BJ (cell line): ENCODE results near the gene SCYGR1. TPM values are rescaled to one million over a fixed set of nuclear protein-coding genes. Genes with fewer than 3 reads are reported as not detected.
"Not testable (repeated sequence)": the region's sequence is repeated elsewhere in the genome, so short reads cannot be mapped to it uniquely, and the experiment has no call there.

Experiments
- CTCF ChIA-PET: fragments of 350-600 bp; formaldehyde crosslinking; extraction: SDS; loops from one replicate; lab custom pipeline; 2021; ENCODE audit warnings: antibody characterized with exemption, inconsistent platforms; lab: Yijun Ruan, JAX
- POLR2A ChIA-PET: fragments of 300-600 bp; sonication (Branson Sonifier 250); formaldehyde crosslinking; extraction: SDS; loops from one replicate; lab custom pipeline; 2021; ENCODE audit warnings: antibody characterized with exemption; lab: Charles Lee
- DNase-seq: peaks from one replicate; pipeline ENCODE4 v3.0.0-alpha.2; 2011; ENCODE audit warnings: low read depth
- H3K27me3 ChIP-seq: 2 replicates; pipeline ENCODE4 v1.6.0; 2011; ENCODE audit warnings: low read length; ENCODE audit not compliant: control insufficient read depth, insufficient read depth
- H3K36me3 ChIP-seq: 2 replicates; pipeline ENCODE4 v1.5.1; 2011; ENCODE audit warnings: low read length; ENCODE audit not compliant: control insufficient read depth, insufficient read depth
- H3K4me3 ChIP-seq: 2 replicates; pipeline ENCODE4 v1.5.1; 2011; ENCODE audit warnings: low read depth, mild to moderate bottlenecking, control low read depth, low read length
- CTCF ChIP-seq: IDR thresholded peaks from 2 replicates; pipeline ENCODE4 v1.5.1; 2011; ENCODE audit warnings: low read depth, mild to moderate bottlenecking, control low read depth, inconsistent platforms, low read length, moderate library complexity; ENCODE audit not compliant: insufficient read depth
- polyA minus RNA-seq: library from RNA; depleted of rRNA, polyadenylated mRNA; stranded (reverse); fragments of >200 nt; gene quantifications from 2 replicates; pipeline ENCODE4 v1.2.3, GENCODE V29; 2011; rRNA and poly(A)+ RNA removed
- polyA plus RNA-seq: library from polyadenylated mRNA; depleted of rRNA; stranded (reverse); fragments of >200 nt; gene quantifications from 2 replicates; pipeline ENCODE4 v1.2.3, GENCODE V29; 2011; rRNA removed

SCYGR1 gene
- polyA plus RNA-seq (not detected in 2 replicates), polyA minus RNA-seq (not detected in 2 replicates)

- H3K4me3 ChIP-seq, POLR2A ChIA-PET, H3K36me3 ChIP-seq, H3K27me3 ChIP-seq, DNase-seq: not testable (repeated sequence)
- CTCF ChIA-PET, result interaction anchor here (1.3 to 1.9 kb wide), 2 partner anchors 9 to 10 kb away, joined by 3 to 7 read pairs; partner anchors contain the start of gene TM4SF20
These were observed at the start of gene SCYGR1 for GRCh38 chr2:227387583-227387982. SCYGR1 (minus strand) TSS chr2:227387949; CDS start chr2:227387949, 0 bp downstream.

- ChIA-PET CTCF (interaction anchor here (1.6 kb wide), 1 partner anchor 9 kb away, joined by 3 read pairs; no protein-coding TSS in a partner anchor), POLR2A (no interaction called here)
- Histone ChIP-seq H3K4me3 (no peak overlapping the region), H3K36me3 (no peaks in the 10 kb centered on the region), H3K27me3 (no peaks in the 10 kb centered on the region)
- no peak for DNase-seq
- TF ChIP-seq CTCF, result no peak
These were observed 48.9 kb upstream of the SCYGR1 start for GRCh38 chr2:227436436-227437174.

- TF ChIP-seq CTCF, result no peak
- Histone ChIP-seq H3K27me3 (peaks cover 2% of the 10 kb centered on the region; the same call in 1 of the 2 replicates), H3K4me3 (no peak overlapping the region), H3K36me3 (no peaks in the 10 kb centered on the region)
- ChIA-PET CTCF (interaction anchor here (1.2 kb wide), 1 partner anchor 27 kb away, joined by 4 read pairs; no protein-coding TSS in a partner anchor), POLR2A (no interaction called here)
- DNase-seq, result no peak
These were observed 45.4 kb upstream of the SCYGR1 start for GRCh38 chr2:227433171-227433570.

GRCh38 chr2:227430639-227431038, 42.9 kb upstream of the SCYGR1 start:
- no peak for TF ChIP-seq CTCF
- no peak for DNase-seq
- ChIA-PET POLR2A (no interaction called here), CTCF (no interaction called here)
- Histone ChIP-seq H3K27me3 (peaks cover 2% of the 10 kb centered on the region; the same call in 1 of the 2 replicates), H3K36me3 (no peaks in the 10 kb centered on the region), H3K4me3 (no peak overlapping the region)

GRCh38 chr2:227428731-227429285, 41.1 kb upstream of the SCYGR1 start:
- Histone ChIP-seq H3K4me3 (no peak overlapping the region), H3K27me3 (peaks cover 2% of the 10 kb centered on the region; the same call in 1 of the 2 replicates), H3K36me3 (no peaks in the 10 kb centered on the region)
- DNase-seq, result no peak
- ChIA-PET POLR2A (interaction anchor here (0.7 kb wide), 1 partner anchor 17 kb away, joined by 5 read pairs; no protein-coding TSS in a partner anchor), CTCF (no interaction called here)
- TF ChIP-seq CTCF, result no peak
